K562 (cell line): ENCODE data around the gene PCDHA7.
"Not testable (repeated sequence)": the region's sequence is repeated elsewhere in the genome, so short reads cannot be mapped to it uniquely, and the experiment has no call there.

Experiments
- BRF1 ChIP-seq: IDR thresholded peaks from 3 replicates; pipeline ENCODE4 v1.6.1; 2011; ENCODE audit warnings: borderline replicate concordance, mild to moderate bottlenecking; ENCODE audit not compliant: insufficient read length; ENCODE audit errors: extremely low read depth
- COPS2 ChIP-seq: fragments of 450-650 bp; conservative IDR thresholded peaks from 2 replicates; pipeline ENCODE4 v1.6.1; 2016; ENCODE audit warnings: mild to moderate bottlenecking, moderate library complexity
- ELF4 ChIP-seq: fragments of 450-650 bp; formaldehyde crosslinking; IDR thresholded peaks from 2 replicates; pipeline ENCODE4 v1.4.0; 2022; ENCODE audit warnings: missing genetic modification characterization
- EP300 ChIP-seq: IDR thresholded peaks from 2 replicates; pipeline ENCODE4 v1.6.1; 2012; ENCODE audit warnings: low read length, improper control_type of control experiment
- EZH2 ChIP-seq: IDR thresholded peaks from 2 replicates; pipeline ENCODE4 v1.6.1; 2012; ENCODE audit warnings: low read depth, mild to moderate bottlenecking, inconsistent platforms, low read length, borderline replicate concordance
- MYC ChIP-seq, 2 experiments: fragments of 250-450 bp in 1 of 2; sonication (Bioruptor Pico) in 1 of 2; IDR thresholded peaks; 2 replicates each; pipeline versions ENCODE4 v1.5.1 to v1.6.1; 2012 to 2021; ENCODE audit warnings: low read depth in 2 of 2, borderline replicate concordance in 1 of 2, improper control_type of control experiment in 1 of 2, low read length in 1 of 2, mild to moderate bottlenecking in 1 of 2, moderate library complexity in 1 of 2
- NR2C1 ChIP-seq, 2 experiments: fragments of 450-650 bp; IDR thresholded peaks; 2 replicates each; pipeline ENCODE4 v1.6.1; 2017; ENCODE audit warnings: mild to moderate bottlenecking in 2 of 2, antibody characterized with exemption in 1 of 2, inconsistent platforms in 1 of 2, missing compliant biosample characterization in 1 of 2, missing genetic modification characterization in 1 of 2
- RAD21 ChIP-seq, 2 experiments: fragments of 250-450 bp in 1 of 2; fragments of 450-650 bp in 1 of 2; sonication (Bioruptor Pico) in 1 of 2; formaldehyde crosslinking in 1 of 2; IDR thresholded peaks in 1 of 2; conservative IDR thresholded peaks in 1 of 2; 2 replicates each; pipeline versions ENCODE4 v1.4.0 to v1.8.0; 2020 to 2022; ENCODE audit warnings: mild to moderate bottlenecking in 2 of 2, moderate library complexity in 1 of 2
- ZKSCAN8 ChIP-seq: fragments of 200-800 bp; sonication (Bioruptor generic); IDR thresholded peaks from 2 replicates; pipeline ENCODE4 v1.6.1; 2016; ENCODE audit warnings: missing genetic modification characterization, missing compliant biosample characterization
- ZNF354B ChIP-seq: fragments of 250-450 bp; sonication (Bioruptor Pico); IDR thresholded peaks from 2 replicates; pipeline ENCODE4 v1.4.0; 2020
- ZNF512 ChIP-seq: IDR thresholded peaks from 2 replicates; pipeline ENCODE4 v1.6.1; 2016; ENCODE audit warnings: missing genetic modification characterization, missing compliant biosample characterization
- TF ChIP-seq, protein P1 (sequence below), 3 experiments: IDR thresholded peaks in 2 of 3; conservative IDR thresholded peaks in 1 of 3; 2 replicates each; pipeline ENCODE4 v1.5.1; 2011 to 2012; ENCODE audit warnings: low read length in 3 of 3, mild to moderate bottlenecking in 3 of 3, control low read depth in 2 of 3, improper control_type of control experiment in 1 of 3, inconsistent platforms in 1 of 3, low read depth in 1 of 3, mixed read lengths in 1 of 3, moderate library complexity in 1 of 3; ENCODE audit not compliant: insufficient read depth in 2 of 3
- TF ChIP-seq, protein P2 (sequence below): sonication (generic); formaldehyde crosslinking; IDR thresholded peaks from 2 replicates; pipeline ENCODE4 v1.8.1; 2022; ENCODE audit warnings: missing genetic modification reagents

- not testable (repeated sequence) for TF ChIP-seq ZNF354B; COPS2; ZNF512 (tag); ELF4 (CRISPR knock-in tag); EP300; ZKSCAN8 (CRISPR knock-in tag); NR2C1 (IDR thresholded peaks at IDR 0.05); NR2C1 (tag; IDR thresholded peaks at IDR 0.05); BRF1; EZH2; RAD21 (CRISPR knock-in tag; conservative IDR thresholded peaks at IDR 0.05 in 1 of 2, IDR thresholded peaks at IDR 0.05 in 1 of 2); MYC (IDR thresholded peaks at IDR 0.05; ENCODE audit: low read depth, low read length); MYC (CRISPR knock-in tag; IDR thresholded peaks at IDR 0.05; ENCODE audit: borderline replicate concordance, low read depth)
- TF ChIP-seq, protein P1, sequence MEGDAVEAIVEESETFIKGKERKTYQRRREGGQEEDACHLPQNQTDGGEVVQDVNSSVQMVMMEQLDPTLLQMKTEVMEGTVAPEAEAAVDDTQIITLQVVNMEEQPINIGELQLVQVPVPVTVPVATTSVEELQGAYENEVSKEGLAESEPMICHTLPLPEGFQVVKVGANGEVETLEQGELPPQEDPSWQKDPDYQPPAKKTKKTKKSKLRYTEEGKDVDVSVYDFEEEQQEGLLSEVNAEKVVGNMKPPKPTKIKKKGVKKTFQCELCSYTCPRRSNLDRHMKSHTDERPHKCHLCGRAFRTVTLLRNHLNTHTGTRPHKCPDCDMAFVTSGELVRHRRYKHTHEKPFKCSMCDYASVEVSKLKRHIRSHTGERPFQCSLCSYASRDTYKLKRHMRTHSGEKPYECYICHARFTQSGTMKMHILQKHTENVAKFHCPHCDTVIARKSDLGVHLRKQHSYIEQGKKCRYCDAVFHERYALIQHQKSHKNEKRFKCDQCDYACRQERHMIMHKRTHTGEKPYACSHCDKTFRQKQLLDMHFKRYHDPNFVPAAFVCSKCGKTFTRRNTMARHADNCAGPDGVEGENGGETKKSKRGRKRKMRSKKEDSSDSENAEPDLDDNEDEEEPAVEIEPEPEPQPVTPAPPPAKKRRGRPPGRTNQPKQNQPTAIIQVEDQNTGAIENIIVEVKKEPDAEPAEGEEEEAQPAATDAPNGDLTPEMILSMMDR (IDR thresholded peaks at IDR 0.05 in 2 of 3, conservative IDR thresholded peaks at IDR 0.05 in 1 of 3; ENCODE audit: insufficient read depth in 2 of 3, low read depth in 1 of 3, low read length in 3 of 3), result not testable (repeated sequence)
- TF ChIP-seq, protein P2, sequence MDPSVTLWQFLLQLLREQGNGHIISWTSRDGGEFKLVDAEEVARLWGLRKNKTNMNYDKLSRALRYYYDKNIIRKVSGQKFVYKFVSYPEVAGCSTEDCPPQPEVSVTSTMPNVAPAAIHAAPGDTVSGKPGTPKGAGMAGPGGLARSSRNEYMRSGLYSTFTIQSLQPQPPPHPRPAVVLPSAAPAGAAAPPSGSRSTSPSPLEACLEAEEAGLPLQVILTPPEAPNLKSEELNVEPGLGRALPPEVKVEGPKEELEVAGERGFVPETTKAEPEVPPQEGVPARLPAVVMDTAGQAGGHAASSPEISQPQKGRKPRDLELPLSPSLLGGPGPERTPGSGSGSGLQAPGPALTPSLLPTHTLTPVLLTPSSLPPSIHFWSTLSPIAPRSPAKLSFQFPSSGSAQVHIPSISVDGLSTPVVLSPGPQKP (CRISPR knock-in tag), result not testable (repeated sequence)
Observed at GRCh38 chr5:140796072-140796717, 37.9 kb upstream of the PCDHA7 start.
